Ovary (tissue), 3 donors: ENCODE data around the gene NTRK2.

Experiments used
- EP300 ChIP-seq: sonication (generic); formaldehyde crosslinking; IDR thresholded peaks from one replicate; pipeline ENCODE4 v1.6.1; 2017; ENCODE audit warnings: antibody characterized with exemption
- POLR2A ChIP-seq: fragments of 450-650 bp; IDR thresholded peaks from one replicate; pipeline ENCODE4 v1.6.1; 2017; ENCODE audit warnings: antibody characterized with exemption, mild to moderate bottlenecking, moderate library complexity
- TF ChIP-seq, protein P1 (sequence below), 3 donors: fragments of 450-650 bp in 2 of 3; fragments of 200-600 bp in 1 of 3; IDR thresholded peaks; one replicate each; pipeline versions ENCODE4 v1.5.1 to v1.8.0; 2016 to 2022; ENCODE audit warnings: antibody characterized with exemption in 3 of 3, mild to moderate bottlenecking in 1 of 3
- donor health status: DM: no; HTN: no; CAD: no.

- TF ChIP-seq EP300 (no peak), POLR2A (no peak)
- TF ChIP-seq, protein P1, sequence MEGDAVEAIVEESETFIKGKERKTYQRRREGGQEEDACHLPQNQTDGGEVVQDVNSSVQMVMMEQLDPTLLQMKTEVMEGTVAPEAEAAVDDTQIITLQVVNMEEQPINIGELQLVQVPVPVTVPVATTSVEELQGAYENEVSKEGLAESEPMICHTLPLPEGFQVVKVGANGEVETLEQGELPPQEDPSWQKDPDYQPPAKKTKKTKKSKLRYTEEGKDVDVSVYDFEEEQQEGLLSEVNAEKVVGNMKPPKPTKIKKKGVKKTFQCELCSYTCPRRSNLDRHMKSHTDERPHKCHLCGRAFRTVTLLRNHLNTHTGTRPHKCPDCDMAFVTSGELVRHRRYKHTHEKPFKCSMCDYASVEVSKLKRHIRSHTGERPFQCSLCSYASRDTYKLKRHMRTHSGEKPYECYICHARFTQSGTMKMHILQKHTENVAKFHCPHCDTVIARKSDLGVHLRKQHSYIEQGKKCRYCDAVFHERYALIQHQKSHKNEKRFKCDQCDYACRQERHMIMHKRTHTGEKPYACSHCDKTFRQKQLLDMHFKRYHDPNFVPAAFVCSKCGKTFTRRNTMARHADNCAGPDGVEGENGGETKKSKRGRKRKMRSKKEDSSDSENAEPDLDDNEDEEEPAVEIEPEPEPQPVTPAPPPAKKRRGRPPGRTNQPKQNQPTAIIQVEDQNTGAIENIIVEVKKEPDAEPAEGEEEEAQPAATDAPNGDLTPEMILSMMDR (IDR thresholded peaks at IDR 0.05) = no peak
Observed at GRCh38 chr9:84935528-84936117, 266.1 kb downstream of the NTRK2 start.
